GM12875 (cell line): ENCODE data around the gene FASTK.

Experiments used
- H3K4me3 ChIP-seq: one replicate; pipeline ENCODE4 v1.5.1; 2011; ENCODE audit warnings: low read depth, low read length, control low read depth
- TF ChIP-seq, protein P1 (sequence below): IDR thresholded peaks from 2 replicates; pipeline ENCODE4 v1.5.1; 2011; ENCODE audit warnings: low read depth, mild to moderate bottlenecking, control low read depth, inconsistent platforms, low read length, moderate library complexity, borderline replicate concordance; ENCODE audit not compliant: insufficient read depth

FASTK gene

DNA sequence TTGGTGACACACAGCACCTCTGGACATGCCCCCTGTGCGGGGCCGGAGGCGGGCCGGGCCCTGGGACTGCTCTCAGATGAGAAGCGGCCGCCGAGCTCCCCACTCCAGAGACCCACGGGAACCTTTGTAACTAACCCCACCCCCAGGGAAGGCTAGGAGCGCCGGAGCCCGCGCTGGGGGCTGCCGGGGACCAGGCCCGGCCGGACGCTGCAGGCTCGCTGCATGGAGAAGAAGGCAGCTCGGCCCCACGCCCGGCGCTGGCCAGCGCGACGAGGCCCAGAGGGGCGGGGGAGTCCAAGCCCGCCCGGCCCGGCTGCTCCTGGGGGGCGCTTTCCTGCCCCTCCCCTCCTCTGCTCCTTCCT lies 42.2 kb upstream of the FASTK start:
- H3K4me3 ChIP-seq: no peak overlapping the region
- TF ChIP-seq, protein P1, sequence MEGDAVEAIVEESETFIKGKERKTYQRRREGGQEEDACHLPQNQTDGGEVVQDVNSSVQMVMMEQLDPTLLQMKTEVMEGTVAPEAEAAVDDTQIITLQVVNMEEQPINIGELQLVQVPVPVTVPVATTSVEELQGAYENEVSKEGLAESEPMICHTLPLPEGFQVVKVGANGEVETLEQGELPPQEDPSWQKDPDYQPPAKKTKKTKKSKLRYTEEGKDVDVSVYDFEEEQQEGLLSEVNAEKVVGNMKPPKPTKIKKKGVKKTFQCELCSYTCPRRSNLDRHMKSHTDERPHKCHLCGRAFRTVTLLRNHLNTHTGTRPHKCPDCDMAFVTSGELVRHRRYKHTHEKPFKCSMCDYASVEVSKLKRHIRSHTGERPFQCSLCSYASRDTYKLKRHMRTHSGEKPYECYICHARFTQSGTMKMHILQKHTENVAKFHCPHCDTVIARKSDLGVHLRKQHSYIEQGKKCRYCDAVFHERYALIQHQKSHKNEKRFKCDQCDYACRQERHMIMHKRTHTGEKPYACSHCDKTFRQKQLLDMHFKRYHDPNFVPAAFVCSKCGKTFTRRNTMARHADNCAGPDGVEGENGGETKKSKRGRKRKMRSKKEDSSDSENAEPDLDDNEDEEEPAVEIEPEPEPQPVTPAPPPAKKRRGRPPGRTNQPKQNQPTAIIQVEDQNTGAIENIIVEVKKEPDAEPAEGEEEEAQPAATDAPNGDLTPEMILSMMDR: no peak

DNA sequence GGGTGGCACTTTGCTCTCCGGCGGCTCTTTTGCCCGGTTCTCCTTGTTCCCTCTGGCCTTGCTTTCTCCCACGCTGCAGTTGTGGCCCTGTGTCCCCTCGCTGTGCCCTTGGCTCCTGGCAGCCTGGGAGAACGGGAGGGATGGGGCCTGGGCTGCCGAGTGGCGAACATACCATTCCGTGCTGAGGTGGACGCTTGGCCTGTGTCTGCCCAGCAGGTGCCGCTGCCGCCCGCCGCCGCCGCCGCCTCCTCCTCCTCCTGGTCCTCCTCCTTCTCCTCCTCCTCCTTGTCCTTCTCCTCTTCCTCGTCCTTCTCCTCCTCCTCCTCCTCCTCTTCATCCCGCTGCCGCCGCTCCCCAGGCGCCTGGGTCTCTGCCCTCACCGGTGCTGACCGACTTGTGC lies 41.7 kb upstream of the FASTK start:
- no peak overlapping the region for H3K4me3 ChIP-seq
- TF ChIP-seq, protein P1: no peak

DNA sequence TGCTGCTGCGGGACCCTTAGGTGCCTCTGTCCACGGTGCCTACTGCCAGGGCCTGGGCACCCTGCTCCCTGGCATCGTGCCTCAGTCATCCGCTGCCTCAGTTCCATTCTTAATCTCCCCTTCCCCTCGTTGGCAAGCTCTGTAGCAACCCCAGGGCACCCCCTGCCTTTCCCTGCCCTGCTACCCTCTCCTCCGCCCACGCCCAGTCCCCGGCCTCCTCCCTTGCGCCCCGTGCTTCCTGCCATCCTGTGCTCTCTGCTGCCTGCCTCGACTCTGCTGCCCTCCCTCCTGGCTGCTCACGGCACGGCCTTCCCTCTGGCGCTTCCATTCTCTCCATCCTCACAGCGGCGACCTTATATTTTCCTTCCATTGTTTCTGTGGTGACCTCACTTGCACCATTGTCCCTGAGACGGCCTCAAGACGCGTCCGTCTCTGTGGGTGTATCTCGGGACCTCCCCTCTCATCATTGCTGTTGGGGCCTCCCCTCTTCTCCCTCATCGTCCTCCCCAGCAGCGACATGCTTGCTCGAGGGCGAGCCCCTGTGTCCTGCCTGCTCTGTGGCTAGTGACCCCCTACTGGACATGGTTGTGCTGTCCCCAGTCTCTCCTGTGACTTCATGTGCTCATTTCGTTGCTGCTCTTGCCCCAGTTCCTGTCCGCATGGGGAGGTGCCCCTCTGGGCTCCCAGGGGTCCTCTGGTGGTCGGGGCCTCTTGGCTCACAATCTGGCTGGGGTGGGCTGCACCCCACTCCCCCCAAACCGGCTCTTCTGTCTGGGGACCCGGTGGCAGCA lies 41.0 kb upstream of the FASTK start:
- H3K4me3 ChIP-seq: no peak overlapping the region
- TF ChIP-seq, protein P1: no peak

DNA sequence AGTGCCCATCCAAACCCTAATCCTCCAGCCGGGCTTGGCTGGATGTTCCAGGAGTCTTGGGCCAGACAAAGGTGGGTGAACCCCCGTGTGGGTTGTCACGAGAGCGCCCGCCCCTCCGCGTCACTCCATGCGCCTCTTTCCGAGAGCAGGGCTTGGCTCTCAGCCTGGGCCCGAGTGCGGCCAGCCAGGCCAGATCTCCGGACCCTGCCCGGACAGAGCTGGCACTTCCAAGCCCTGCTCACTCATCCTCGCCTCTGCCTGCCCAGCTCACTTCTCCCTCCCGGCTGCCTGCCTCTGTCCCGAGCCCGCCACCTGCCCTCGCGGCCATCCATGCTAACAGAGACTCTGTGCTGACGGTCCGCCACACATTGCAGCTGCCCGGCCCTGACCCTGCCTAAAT lies 40.3 kb upstream of the FASTK start:
- TF ChIP-seq, protein P1: no peak
- no peak overlapping the region for H3K4me3 ChIP-seq

DNA sequence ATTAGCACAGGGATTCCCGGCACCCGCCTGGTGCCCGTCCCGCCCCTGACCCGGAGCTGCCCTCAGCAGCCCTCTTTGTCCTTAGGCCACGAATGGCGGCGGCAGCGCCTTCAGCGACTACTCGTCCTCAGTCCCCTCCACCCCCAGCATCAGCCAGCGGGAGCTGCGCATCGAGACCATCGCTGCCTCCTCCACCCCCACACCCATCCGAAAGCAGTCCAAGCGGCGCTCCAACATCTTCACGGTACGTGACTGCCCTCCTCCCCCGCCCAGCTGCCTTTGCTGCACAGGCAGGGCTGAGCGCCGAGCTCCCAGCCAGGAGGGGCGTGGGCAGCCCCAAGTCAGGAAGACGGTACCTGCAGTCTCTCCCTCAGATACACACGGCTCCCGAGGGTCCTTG lies 39.3 kb upstream of the FASTK start:
- no peak overlapping the region for H3K4me3 ChIP-seq
- TF ChIP-seq, protein P1: no peak

DNA sequence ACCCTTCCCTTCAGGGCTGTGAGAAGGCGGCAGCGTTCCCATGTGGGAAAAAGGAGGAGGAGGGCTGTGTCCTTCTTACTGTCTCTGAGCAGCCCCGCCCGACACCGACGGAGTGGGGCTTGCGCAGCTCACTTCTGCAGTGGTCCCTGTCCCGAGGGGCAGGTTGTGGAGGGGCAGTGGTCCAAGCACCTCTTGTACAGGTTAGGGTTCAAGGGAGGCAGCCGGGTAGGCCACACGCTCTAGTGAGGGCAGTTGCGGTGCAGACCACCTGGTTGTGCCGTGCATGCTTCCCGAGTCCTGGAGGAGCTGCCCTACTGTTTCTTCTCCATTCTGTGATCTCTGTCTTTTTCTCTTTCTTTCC lies 38.4 kb upstream of the FASTK start:
- no peak overlapping the region for H3K4me3 ChIP-seq
- TF ChIP-seq, protein P1: no peak
